GM18861 (cell line): ENCODE measurements around the gene RFNG.

ENCODE experiments used
- ATAC-seq: cut with Tn5 transposase; IDR thresholded peaks from one replicate; pipeline ENCODE4 v1.9.1; 2021; ENCODE audit not compliant: unreplicated experiment

Gene RFNG

GRCh38 chr17:82059272-82060000, 7.8 kb upstream of the RFNG start:
- no peak for ATAC-seq

DNA sequence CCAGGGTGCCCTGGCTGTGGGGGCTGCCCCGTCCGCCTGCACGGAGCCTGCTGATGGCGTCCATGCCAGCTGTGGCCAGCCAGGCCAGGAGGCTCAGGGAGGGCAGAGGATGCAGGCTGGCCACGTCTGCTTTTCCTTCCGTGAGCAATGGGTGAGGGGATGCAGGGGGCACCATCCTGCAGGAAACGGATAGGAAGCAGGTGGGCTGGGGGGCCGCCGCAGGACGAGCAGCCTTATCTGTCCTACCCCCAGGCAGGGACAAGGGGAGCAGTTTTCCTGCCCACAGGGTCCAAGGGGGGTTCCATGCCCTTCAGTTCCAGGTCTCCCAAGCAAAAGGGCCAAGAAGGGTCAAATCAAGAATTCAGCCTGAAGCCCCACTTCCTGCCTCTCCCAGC, 7.2 kb upstream of the RFNG start:
- no peak for ATAC-seq

- ATAC-seq, result no peak
Measured at GRCh38 chr17:82058230-82058854, 6.7 kb upstream of the RFNG start.

DNA sequence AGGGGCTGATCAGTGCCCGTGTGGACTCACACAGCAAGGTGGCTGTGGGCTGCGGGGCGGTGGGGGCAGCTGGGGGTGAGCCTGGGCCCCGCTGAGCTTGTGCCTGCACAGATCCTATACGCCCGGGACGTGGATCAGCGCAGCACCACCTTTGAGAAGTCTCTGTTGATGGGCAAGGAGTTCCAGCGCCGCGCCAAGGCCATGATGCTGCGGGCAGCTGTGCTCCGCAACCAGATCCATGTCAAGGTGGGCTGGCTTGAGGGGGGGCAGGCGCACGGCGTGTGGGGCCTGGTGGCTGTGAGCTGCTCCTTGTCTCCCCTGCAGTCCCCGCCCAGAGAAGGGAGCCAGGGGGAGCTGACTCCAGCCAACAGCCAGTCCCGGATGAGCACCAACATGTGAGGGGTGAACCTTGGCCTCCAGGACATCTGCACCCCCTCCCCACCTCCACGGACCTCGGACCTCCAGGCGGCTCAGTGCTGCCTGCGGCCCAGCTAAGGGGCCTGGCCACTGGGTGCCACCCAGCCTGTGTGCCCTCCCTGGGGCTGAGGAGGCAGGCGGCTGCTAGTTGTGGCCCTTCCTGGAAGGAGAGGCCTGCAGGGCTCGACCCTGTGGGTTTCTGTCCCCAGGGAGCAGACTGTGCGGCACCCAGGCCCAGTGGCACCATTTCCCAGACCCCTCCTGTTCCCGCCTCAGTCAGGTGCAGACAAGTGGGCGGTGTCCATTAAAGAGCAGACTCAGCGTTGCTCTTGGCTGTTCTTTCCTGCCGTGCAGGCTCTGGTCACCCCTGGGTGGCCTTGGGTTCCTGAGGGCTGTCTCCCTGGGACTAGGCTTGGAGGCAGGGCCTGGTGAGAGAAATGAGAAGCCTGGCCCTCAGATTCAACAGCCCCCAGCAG, 5.4 kb upstream of the RFNG start:
- no peak for ATAC-seq

- no peak for ATAC-seq
Measured at GRCh38 chr17:82055965-82056728, 4.5 kb upstream of the RFNG start.

- ATAC-seq, result no peak
Measured at GRCh38 chr17:82055023-82055964, 3.7 kb upstream of the RFNG start.

DNA sequence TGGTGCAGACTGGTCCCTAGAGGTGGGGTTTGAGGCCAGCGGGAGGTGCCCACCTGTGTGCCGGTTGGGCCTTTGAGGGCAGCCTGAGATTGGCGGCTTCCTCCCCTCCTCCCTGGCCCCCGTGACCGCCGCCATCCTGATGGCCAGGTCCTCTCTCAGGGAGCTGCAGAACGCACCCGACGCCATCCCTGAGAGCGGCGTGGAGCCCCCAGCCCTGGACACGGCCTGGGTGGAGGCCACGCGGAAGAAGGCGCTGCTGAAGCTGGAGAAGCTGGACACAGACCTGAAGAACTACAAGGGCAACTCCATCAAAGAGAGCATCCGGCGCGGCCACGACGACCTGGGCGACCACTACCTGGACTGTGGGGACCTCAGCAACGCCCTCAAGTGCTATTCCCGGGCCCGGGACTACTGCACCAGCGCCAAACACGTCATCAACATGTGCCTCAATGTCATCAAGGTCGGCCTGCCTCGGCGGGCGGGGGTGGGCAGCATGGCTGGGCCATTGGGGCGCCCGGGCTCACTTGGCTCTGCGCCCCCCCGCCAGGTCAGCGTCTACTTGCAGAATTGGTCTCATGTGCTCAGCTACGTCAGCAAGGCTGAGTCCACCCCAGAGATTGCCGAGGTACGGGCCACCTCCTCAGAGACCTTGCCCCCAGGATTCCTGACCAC, 2.9 kb upstream of the RFNG start:
- ATAC-seq, result no peak

GRCh38 chr17:82053556-82054263, 2.1 kb upstream of the RFNG start:
- no peak for ATAC-seq

- ATAC-seq, result no peak
Measured at GRCh38 chr17:82053130-82053529, 1.5 kb upstream of the RFNG start.

DNA sequence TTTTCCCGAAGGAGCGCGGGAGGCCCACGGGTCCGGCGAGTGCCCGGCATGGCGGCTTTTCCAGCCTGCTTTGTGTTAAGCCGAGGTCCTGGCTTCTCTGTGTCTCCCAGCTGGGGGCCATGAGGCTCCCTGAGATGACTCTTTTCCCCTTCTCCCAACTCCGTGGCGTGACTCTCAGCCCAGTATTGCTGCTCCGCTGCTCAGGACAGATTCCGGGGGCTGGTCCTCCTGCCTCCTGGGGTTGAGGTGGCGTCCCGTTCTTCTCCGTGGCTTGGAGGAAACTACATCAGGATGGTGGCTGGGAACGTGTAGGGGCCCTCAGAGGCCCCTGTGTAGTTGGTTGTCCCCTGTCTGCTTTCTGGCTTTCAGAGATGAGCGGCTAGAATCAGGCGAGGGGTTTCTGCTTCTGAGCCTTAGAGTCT, 1.0 kb upstream of the RFNG start:
- no peak for ATAC-seq

- no peak for ATAC-seq
Measured at GRCh38 chr17:82050761-82051641, 610 bp downstream of the RFNG start.

GRCh38 chr17:82050152-82050760, 1.4 kb downstream of the RFNG start:
- no peak for ATAC-seq

DNA sequence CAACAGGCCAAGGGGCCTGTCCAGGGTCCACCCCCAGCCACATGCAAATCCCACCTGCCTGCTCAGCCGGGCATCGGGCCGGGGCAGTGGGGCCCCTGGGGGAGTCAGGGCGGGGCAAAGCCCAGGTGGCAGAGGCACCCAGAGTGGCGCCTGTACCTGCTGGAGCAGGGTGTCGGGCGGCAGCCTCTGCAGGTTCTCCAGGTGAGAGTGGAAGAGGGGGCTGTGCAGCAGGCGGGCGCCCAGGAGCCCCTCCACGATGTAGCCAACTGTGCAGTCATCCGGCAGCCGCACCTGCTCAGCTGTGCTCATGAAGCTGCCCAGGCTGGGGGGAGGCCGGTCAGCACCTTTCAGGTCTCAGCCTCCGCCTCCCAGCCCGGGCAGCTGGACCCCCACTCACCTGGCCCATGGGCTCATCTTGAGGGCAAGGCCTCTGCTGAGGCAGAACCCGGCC, 2.1 kb downstream of the RFNG start:
- no peak for ATAC-seq

- ATAC-seq, result no peak
Measured at GRCh38 chr17:82049106-82049505, 2.5 kb downstream of the RFNG start.

DNA sequence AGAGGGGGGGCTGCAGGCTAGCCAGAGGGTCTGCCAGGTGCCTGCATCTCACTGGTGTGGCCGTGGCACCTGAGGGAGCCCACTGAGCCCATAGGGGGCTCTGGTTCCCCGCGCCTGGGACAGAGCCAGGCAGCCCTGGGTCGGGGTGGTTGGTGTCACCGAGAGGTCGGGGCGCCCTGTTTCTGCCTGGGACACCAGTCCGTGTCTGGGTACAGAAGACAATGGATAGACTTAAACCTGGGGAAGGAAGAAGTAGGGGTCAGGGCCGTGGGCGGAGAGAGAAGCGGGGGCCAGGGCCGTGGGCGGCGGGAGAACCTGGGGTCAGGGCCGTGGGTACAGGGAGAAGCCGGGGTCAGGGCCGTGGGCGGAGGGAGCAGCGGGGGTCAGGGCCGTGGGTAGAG, 3.0 kb downstream of the RFNG start:
- ATAC-seq, result no peak

DNA sequence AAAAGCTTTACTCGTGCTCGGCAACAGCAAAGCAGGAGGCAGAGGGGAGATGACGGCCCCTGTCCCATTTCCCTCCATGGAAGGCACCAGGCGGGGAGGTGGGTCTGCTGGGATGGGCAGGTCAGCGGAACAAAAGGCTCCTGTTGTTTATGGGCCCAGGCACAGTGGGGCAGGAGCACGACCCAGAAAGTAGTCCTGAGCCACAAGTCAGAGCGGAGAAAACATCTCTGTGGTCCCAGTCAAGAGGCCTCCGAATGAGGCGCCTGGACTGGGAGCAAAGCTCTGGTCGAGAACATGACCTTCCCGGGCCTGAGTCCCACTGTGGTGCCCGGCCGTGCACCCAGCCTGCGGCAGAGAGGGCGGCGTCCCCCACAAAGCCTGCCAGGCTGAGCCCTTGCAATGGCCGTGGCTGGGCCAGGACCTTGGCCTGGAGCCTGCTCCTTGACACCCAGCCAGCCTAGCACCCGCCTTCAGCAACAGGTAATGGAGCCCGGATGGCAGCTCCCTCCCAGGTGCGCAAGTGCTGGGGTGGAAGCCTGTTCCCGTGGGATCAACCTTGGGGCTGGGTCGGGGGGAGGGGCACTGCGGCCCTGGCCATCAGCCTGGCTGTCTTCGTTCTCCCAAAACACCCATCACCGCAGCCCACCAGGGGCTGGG, 3.6 kb downstream of the RFNG start:
- ATAC-seq, result no peak

- no peak for ATAC-seq
Measured at GRCh38 chr17:82047379-82047778, 4.2 kb downstream of the RFNG start.
